ENCODE results near the gene PCDH9.

Gene PCDH9

DNA sequence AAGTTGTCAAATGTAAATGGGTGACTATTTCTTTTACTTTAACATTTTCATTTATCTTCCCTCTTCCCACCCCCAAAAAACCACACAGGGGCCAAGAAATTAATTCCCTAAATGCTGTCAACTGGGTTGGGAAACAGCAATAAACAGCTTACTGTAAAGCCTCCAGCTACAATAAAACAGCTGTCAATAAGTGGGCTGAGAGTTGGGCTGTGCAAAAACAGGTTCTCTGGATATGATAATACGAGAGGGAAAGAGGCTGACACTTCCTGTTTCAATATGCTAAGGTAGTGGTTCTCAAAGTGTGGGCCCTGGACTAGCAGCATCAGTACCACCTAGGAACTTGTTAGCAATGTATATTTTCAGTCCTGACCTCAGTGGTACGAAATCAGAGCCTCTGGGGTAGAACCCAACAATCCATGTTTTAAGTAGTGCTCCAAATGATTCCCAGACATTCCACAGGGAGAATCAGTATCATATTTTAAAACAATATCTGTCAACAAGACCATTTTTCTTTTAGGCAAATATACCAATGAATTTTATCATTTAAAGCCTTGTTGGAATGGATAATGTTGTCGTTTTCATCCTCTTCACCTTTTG lies 8.4 kb downstream of the PCDH9 start:
- Histone ChIP-seq H3K9ac (ENCODE audit: low read depth, low read length) (no peak overlapping the region), H3K4me3 (ENCODE audit: low read depth, low read length) (no peak overlapping the region), H3K36me3 (ENCODE audit: control insufficient read depth, insufficient read depth, low read length) (no peaks in the 10 kb centered on the region), H3K4me1 (ENCODE audit: control insufficient read depth, insufficient read depth, low read length) (peaks cover 3% of the 10 kb centered on the region), H3K9me3 (ENCODE audit: control insufficient read depth, insufficient read depth, low read length) (no peaks in the 10 kb centered on the region), H3K27me3 (ENCODE audit: control insufficient read depth, insufficient read depth, low read length) (no peaks in the 10 kb centered on the region)

DNA sequence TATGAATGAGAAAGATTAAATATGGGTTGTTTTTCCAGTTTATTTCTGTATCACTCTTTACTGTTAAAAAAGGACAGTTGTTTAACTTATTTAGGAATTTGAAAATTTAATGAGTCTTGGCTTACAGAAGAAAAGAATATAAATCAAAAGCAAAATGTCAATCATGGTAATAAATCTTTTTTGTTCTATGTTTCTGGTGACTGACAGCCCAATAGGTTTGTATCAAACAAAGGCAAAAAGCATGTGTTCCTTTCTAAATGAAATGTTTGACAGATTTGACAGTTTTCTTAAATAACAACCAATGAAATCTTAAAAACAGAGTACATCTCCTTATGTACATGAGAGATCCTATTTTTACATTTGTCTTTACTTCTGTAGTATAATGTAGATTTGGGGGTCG lies 11.0 kb downstream of the PCDH9 start:
- Histone ChIP-seq H3K4me3 (ENCODE audit: low read depth, low read length) (no peak overlapping the region), H3K9ac (ENCODE audit: low read depth, low read length) (no peak overlapping the region), H3K27me3 (ENCODE audit: control insufficient read depth, insufficient read depth, low read length) (no peaks in the 10 kb centered on the region), H3K4me1 (ENCODE audit: control insufficient read depth, insufficient read depth, low read length) (peaks cover 3% of the 10 kb centered on the region), H3K9me3 (ENCODE audit: control insufficient read depth, insufficient read depth, low read length) (no peaks in the 10 kb centered on the region), H3K36me3 (ENCODE audit: control insufficient read depth, insufficient read depth, low read length) (no peaks in the 10 kb centered on the region)

DNA sequence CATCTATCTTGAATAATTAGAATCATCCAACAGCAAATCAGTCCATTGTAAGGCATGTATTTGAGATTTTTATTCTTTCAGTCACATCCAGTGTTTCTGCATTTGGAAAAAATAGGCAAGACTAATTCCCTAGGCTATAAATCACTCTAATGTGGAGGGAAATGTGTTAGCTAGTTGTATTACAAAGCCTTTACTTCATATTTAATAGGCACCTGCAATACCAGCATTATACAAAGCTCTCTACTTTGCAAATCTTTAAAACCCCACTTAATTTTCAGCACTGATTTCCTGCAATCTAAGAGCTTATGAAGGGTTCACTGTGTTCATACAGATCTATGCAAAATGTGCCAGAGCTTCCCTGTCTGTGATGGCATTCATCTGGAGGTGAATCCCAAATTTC lies 12.3 kb downstream of the PCDH9 start:
- H3K4me3 ChIP-seq (ENCODE audit: low read depth, low read length), result no peak overlapping the region
- H3K36me3 ChIP-seq (ENCODE audit: control insufficient read depth, insufficient read depth, low read length), result no peaks in the 10 kb centered on the region
- no peaks in the 10 kb centered on the region for H3K9me3 ChIP-seq (ENCODE audit: control insufficient read depth, insufficient read depth, low read length)
- no peak overlapping the region for H3K9ac ChIP-seq (ENCODE audit: low read depth, low read length)
- H3K27me3 ChIP-seq (ENCODE audit: control insufficient read depth, insufficient read depth, low read length), result no peaks in the 10 kb centered on the region
- H3K4me1 ChIP-seq (ENCODE audit: control insufficient read depth, insufficient read depth, low read length), result no peaks in the 10 kb centered on the region

DNA sequence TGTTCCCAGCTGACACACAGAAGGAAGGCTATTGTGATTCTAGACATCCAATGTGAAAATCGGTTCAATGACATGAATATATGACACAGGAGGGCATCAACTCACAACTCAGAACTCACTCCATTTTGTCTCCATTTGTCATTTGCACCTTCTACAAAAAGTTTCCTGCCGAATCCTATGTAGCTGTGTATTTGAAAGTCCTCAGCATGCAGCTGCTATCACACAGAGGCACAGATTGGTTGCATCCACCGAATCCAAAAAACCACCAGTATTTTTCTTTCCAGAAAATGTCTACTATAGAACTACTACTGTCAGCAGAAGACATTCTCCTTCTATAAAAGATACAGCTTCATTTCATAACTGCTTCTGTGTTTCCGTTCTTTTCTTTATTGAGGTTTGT lies 13.3 kb downstream of the PCDH9 start:
- no peak overlapping the region for H3K9ac ChIP-seq (ENCODE audit: low read depth, low read length)
- no peaks in the 10 kb centered on the region for H3K9me3 ChIP-seq (ENCODE audit: control insufficient read depth, insufficient read depth, low read length)
- H3K27me3 ChIP-seq (ENCODE audit: control insufficient read depth, insufficient read depth, low read length), result no peaks in the 10 kb centered on the region
- no peaks in the 10 kb centered on the region for H3K4me1 ChIP-seq (ENCODE audit: control insufficient read depth, insufficient read depth, low read length)
- H3K36me3 ChIP-seq (ENCODE audit: control insufficient read depth, insufficient read depth, low read length), result no peaks in the 10 kb centered on the region
- no peak overlapping the region for H3K4me3 ChIP-seq (ENCODE audit: low read depth, low read length)

DNA sequence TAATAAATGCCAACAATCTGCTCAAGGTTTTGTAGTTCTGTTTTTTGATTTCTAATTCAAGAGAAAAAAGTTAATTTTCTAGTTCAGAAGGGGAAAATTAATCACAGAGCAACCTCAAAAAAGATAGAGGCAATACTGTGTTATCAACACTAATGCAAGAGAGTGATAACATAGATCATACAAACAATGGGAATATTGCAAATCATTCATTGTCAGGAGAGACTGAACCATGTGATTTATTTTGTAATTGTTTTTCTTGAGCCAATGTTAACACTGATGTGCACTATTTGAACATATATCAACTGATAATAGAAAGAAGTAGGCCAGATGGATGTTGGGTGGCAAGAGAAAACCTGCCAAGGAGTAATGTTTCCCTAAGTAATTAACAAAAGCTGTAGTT lies 19.9 kb downstream of the PCDH9 start:
- no peaks in the 10 kb centered on the region for H3K36me3 ChIP-seq (ENCODE audit: control insufficient read depth, insufficient read depth, low read length)
- H3K4me1 ChIP-seq (ENCODE audit: control insufficient read depth, insufficient read depth, low read length), result no peaks in the 10 kb centered on the region
- H3K9me3 ChIP-seq (ENCODE audit: control insufficient read depth, insufficient read depth, low read length), result no peaks in the 10 kb centered on the region
- no peaks in the 10 kb centered on the region for H3K27me3 ChIP-seq (ENCODE audit: control insufficient read depth, insufficient read depth, low read length)
- H3K9ac ChIP-seq (ENCODE audit: low read depth, low read length), result no peak overlapping the region
- H3K4me3 ChIP-seq (ENCODE audit: low read depth, low read length), result no peak overlapping the region

DNA sequence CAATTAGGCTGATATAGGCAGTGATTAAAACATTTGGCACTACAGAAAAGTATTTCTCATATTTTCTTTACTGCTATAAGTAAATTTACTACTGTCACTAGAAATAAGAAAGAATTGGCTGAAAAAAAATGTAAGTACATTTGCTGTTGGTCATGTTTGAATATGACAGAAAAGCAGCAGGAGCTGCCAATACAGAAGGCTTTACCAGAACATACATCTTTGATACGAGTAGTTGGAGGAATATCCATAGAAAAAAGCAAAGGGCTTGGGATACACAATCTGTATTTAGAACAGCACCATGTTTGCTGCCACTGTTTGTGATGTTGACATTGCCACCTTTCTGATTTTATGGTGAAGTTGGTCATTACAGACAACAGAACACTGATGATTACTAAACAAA lies 21.6 kb downstream of the PCDH9 start:
- no peaks in the 10 kb centered on the region for H3K9me3 ChIP-seq (ENCODE audit: control insufficient read depth, insufficient read depth, low read length)

DNA sequence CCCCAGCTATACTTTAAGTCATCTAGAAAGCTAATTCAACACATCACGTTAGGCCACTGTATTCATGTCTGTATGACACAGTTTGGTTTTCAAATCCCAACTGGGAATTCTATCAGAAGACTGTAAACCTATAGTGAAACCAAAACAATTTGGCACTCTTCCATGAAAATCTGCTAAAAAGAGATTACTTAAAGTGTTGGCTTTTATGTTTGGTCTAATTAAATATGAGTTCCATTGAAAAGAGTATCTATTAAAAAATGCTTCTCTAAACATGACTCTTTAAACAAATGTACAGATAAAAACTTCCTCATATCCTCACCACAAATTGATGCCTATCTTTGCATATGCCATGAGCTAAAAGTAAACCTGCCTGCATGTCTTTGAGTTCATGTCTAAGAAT lies 25.4 kb downstream of the PCDH9 start:
- no peaks in the 10 kb centered on the region for H3K9me3 ChIP-seq (ENCODE audit: control insufficient read depth, insufficient read depth, low read length)
- no peaks in the 10 kb centered on the region for H3K4me1 ChIP-seq (ENCODE audit: control insufficient read depth, insufficient read depth, low read length)
- no peaks in the 10 kb centered on the region for H3K36me3 ChIP-seq (ENCODE audit: control insufficient read depth, insufficient read depth, low read length)
- H3K27me3 ChIP-seq (ENCODE audit: control insufficient read depth, insufficient read depth, low read length), result no peaks in the 10 kb centered on the region
- no peak overlapping the region for H3K9ac ChIP-seq (ENCODE audit: low read depth, low read length)
- no peak overlapping the region for H3K4me3 ChIP-seq (ENCODE audit: low read depth, low read length)

More for the DNA sequence above, 21.6 kb downstream of the PCDH9 start:
- no peaks in the 10 kb centered on the region for H3K4me1 ChIP-seq (ENCODE audit: control insufficient read depth, insufficient read depth, low read length)
- H3K4me3 ChIP-seq (ENCODE audit: low read depth, low read length), result no peak overlapping the region
- H3K36me3 ChIP-seq (ENCODE audit: control insufficient read depth, insufficient read depth, low read length), result no peaks in the 10 kb centered on the region
- H3K9ac ChIP-seq (ENCODE audit: low read depth, low read length), result no peak overlapping the region
- no peaks in the 10 kb centered on the region for H3K27me3 ChIP-seq (ENCODE audit: control insufficient read depth, insufficient read depth, low read length)

DNA sequence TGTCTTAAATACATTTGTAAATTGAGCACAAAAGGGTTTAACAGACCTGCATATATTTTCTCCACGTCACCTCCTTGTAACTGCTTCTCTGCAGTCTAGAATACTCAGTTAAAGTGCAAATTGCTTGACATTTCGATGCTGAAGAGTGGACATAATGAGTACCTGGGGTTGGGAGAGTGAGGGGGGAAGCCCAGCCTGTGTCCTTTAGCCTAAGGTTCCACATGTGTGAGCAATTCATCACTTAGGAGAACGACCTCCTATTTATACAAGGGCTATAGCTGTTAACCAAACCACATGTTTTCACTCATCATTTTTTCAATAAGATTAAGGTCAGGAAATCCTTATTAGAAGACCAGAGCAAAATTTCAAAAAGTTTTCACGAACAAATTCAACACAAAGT lies 29.5 kb downstream of the PCDH9 start:
- Histone ChIP-seq H3K4me3 (ENCODE audit: low read depth, low read length) (no peak overlapping the region), H3K4me1 (ENCODE audit: control insufficient read depth, insufficient read depth, low read length) (no peaks in the 10 kb centered on the region), H3K9me3 (ENCODE audit: control insufficient read depth, insufficient read depth, low read length) (no peaks in the 10 kb centered on the region), H3K36me3 (ENCODE audit: control insufficient read depth, insufficient read depth, low read length) (no peaks in the 10 kb centered on the region), H3K27me3 (ENCODE audit: control insufficient read depth, insufficient read depth, low read length) (no peaks in the 10 kb centered on the region), H3K9ac (ENCODE audit: low read depth, low read length) (no peak overlapping the region)

DNA sequence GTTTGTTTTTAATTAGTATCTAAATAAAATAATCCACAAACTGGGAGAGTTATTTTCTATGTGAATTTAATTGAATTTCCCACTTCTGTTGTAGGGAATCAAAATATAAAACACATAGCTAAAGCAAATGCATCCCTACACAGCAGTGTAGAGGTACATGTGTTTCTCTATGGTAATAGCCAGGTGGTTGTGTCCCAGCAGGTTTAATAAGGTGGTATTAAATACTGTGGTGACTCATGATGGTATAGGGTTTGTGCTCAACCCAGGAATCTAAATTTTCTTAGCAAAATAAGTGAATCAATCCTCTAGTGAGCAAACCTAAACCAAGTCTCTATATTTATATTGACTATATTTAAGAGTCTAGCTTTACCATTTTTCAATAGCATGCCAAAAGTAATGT lies 30.0 kb downstream of the PCDH9 start:
- no peak overlapping the region for H3K9ac ChIP-seq (ENCODE audit: low read depth, low read length)
- no peaks in the 10 kb centered on the region for H3K4me1 ChIP-seq (ENCODE audit: control insufficient read depth, insufficient read depth, low read length)
- H3K36me3 ChIP-seq (ENCODE audit: control insufficient read depth, insufficient read depth, low read length), result no peaks in the 10 kb centered on the region
- H3K4me3 ChIP-seq (ENCODE audit: low read depth, low read length), result no peak overlapping the region
- H3K27me3 ChIP-seq (ENCODE audit: control insufficient read depth, insufficient read depth, low read length), result no peaks in the 10 kb centered on the region
- no peaks in the 10 kb centered on the region for H3K9me3 ChIP-seq (ENCODE audit: control insufficient read depth, insufficient read depth, low read length)

DNA sequence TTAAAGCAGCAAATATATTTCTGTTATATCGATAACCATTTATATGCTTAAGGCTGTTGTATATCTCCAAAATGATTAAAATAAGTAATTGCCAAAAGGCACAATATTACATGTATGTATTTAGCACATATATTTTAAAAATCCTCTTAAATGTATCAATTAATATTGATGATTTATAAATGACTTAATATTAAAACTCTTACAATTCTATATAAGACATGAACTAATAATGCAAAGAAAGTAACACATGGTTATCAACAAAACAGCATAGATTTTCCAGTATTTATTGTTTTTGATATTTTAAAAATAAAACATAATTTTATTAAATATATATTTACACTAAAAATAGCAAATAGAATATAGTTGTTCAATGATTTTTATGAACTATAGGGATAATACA lies 32.4 kb downstream of the PCDH9 start:
- Histone ChIP-seq H3K4me1 (ENCODE audit: control insufficient read depth, insufficient read depth, low read length) (no peaks in the 10 kb centered on the region), H3K36me3 (ENCODE audit: control insufficient read depth, insufficient read depth, low read length) (no peaks in the 10 kb centered on the region), H3K27me3 (ENCODE audit: control insufficient read depth, insufficient read depth, low read length) (no peaks in the 10 kb centered on the region), H3K9me3 (ENCODE audit: control insufficient read depth, insufficient read depth, low read length) (no peaks in the 10 kb centered on the region), H3K4me3 (ENCODE audit: low read depth, low read length) (no peak overlapping the region), H3K9ac (ENCODE audit: low read depth, low read length) (no peak overlapping the region)

DNA sequence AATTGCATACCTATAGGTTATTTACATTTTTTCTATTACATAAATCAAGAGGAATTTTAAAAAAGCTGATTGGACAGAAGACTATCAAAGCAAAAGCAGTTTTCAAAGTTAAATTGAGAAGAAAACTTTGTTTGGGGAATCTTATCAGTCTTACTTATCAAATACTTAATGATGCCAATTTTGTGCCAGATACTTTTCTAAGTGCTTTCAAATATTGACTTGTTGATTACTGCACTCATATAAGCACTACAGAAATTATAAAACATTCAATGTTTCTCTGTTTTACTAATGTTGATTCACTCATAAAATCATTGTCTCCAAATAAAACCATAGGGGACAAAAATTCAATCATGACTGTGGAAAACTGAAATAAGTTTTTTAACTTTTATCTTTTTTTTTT lies 36.2 kb downstream of the PCDH9 start:
- H3K9ac ChIP-seq (ENCODE audit: low read depth, low read length), result no peak overlapping the region
- no peak overlapping the region for H3K4me3 ChIP-seq (ENCODE audit: low read depth, low read length)
- no peaks in the 10 kb centered on the region for H3K4me1 ChIP-seq (ENCODE audit: control insufficient read depth, insufficient read depth, low read length)
- H3K9me3 ChIP-seq (ENCODE audit: control insufficient read depth, insufficient read depth, low read length), result no peaks in the 10 kb centered on the region
- H3K27me3 ChIP-seq (ENCODE audit: control insufficient read depth, insufficient read depth, low read length), result no peaks in the 10 kb centered on the region
- H3K36me3 ChIP-seq (ENCODE audit: control insufficient read depth, insufficient read depth, low read length), result no peaks in the 10 kb centered on the region

DNA sequence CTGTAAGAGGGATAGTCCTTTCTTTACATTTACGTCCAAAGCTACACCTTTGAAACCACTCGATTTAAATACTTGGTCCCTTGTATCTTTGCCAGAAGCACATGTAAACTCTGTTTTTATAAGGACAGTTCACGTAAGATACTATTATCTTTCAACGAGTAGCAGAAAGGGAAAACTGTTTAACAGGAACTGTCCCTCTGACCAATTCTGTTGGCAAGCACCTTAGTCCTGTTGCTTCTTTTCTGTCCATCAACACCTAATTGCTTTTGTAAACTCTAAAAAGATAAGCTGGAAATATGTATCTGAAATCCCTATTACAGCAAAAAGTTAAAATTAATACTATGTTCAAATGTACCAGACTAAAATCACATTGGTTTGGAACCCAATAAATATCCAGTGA lies 37.4 kb downstream of the PCDH9 start:
- Histone ChIP-seq H3K36me3 (ENCODE audit: control insufficient read depth, insufficient read depth, low read length) (no peaks in the 10 kb centered on the region), H3K27me3 (ENCODE audit: control insufficient read depth, insufficient read depth, low read length) (no peaks in the 10 kb centered on the region), H3K9ac (ENCODE audit: low read depth, low read length) (no peak overlapping the region), H3K4me1 (ENCODE audit: control insufficient read depth, insufficient read depth, low read length) (no peaks in the 10 kb centered on the region), H3K4me3 (ENCODE audit: low read depth, low read length) (no peak overlapping the region), H3K9me3 (ENCODE audit: control insufficient read depth, insufficient read depth, low read length) (no peaks in the 10 kb centered on the region)
